H9 (cell line): ENCODE measurements around the gene SUPT20HL1. TPM values are rescaled to one million over a fixed set of nuclear protein-coding genes. Genes with fewer than 3 reads are reported as not detected.
"Not testable (repeated sequence)": the region's sequence is repeated elsewhere in the genome, so short reads cannot be mapped to it uniquely, and the experiment has no call there.

ENCODE experiments used
- DNase-seq: peaks from one replicate; pipeline ENCODE4 v3.0.0-alpha.2; 2017
- H2AFZ ChIP-seq: one replicate; pipeline ENCODE4 v1.6.1; 2013; ENCODE audit warnings: mild to moderate bottlenecking, low read length, control low read depth, moderate library complexity
- H2AK5ac ChIP-seq: 2 replicates; pipeline ENCODE4 v1.6.1; 2013; ENCODE audit warnings: low read length, control low read depth, mixed read lengths; ENCODE audit not compliant: insufficient read length
- H2BK120ac ChIP-seq: one replicate; pipeline ENCODE4 v1.6.1; 2013; ENCODE audit warnings: low read depth, mild to moderate bottlenecking, low read length, control low read depth, inconsistent platforms; ENCODE audit not compliant: poor library complexity, severe bottlenecking
- H2BK12ac ChIP-seq: 2 replicates; pipeline ENCODE4 v1.6.1; 2013; ENCODE audit warnings: low read length, control low read depth, mixed read lengths, low read depth; ENCODE audit not compliant: insufficient read length
- H2BK15ac ChIP-seq: 2 replicates; pipeline ENCODE4 v1.6.1; 2013; ENCODE audit warnings: low read depth, low read length, control low read depth
- H2BK20ac ChIP-seq: one replicate; pipeline ENCODE4 v1.6.1; 2013; ENCODE audit warnings: low read depth, mild to moderate bottlenecking, low read length, control low read depth, inconsistent platforms; ENCODE audit not compliant: poor library complexity, severe bottlenecking
- H2BK5ac ChIP-seq: 2 replicates; pipeline ENCODE4 v1.6.1; 2013; ENCODE audit warnings: low read length, control low read depth, mixed read lengths; ENCODE audit not compliant: insufficient read length
- H3K14ac ChIP-seq: 2 replicates; pipeline ENCODE4 v1.6.1; 2013; ENCODE audit warnings: low read length, control low read depth; ENCODE audit not compliant: insufficient read depth
- H3K18ac ChIP-seq: 2 replicates; pipeline ENCODE4 v1.6.1; 2013; ENCODE audit warnings: low read depth, mild to moderate bottlenecking, mixed read lengths, low read length, control low read depth; ENCODE audit not compliant: insufficient read length
- H3K23ac ChIP-seq: 2 replicates; pipeline ENCODE4 v1.6.1; 2013; ENCODE audit warnings: low read length, control low read depth, mixed read lengths, low read depth; ENCODE audit not compliant: insufficient read length
- H3K23me2 ChIP-seq: 2 replicates; pipeline ENCODE4 v1.6.1; 2013; ENCODE audit warnings: low read depth, mild to moderate bottlenecking, mixed read lengths, low read length, control low read depth; ENCODE audit not compliant: insufficient read length, poor library complexity, severe bottlenecking
- H3K27ac ChIP-seq: 2 replicates; pipeline ENCODE4 v1.5.1; 2013; ENCODE audit warnings: low read length, control low read depth, mixed read lengths, low read depth; ENCODE audit not compliant: insufficient read length
- H3K27me3 ChIP-seq: 2 replicates; pipeline ENCODE4 v1.6.1; 2013; ENCODE audit warnings: low read length, control low read depth, inconsistent platforms; ENCODE audit not compliant: insufficient read depth
- H3K4ac ChIP-seq: 2 replicates; pipeline ENCODE4 v1.6.1; 2013; ENCODE audit warnings: low read depth, mild to moderate bottlenecking, control low read depth, inconsistent platforms, low read length, moderate library complexity
- H3K4me1 ChIP-seq: 2 replicates; pipeline ENCODE4 v1.6.1; 2013; ENCODE audit warnings: low read length, control low read depth, inconsistent platforms; ENCODE audit not compliant: insufficient read depth
- H3K4me2 ChIP-seq: 2 replicates; pipeline ENCODE4 v1.6.1; 2013; ENCODE audit warnings: low read length, control low read depth, mixed read lengths; ENCODE audit not compliant: insufficient read length, insufficient read depth
- H3K56ac ChIP-seq: 2 replicates; pipeline ENCODE4 v1.6.1; 2013; ENCODE audit warnings: low read depth, mild to moderate bottlenecking, mixed read lengths, low read length, control low read depth; ENCODE audit not compliant: insufficient read length
- H3K79me1 ChIP-seq: 2 replicates; pipeline ENCODE4 v1.6.1; 2013; ENCODE audit warnings: low read depth, mild to moderate bottlenecking, moderate library complexity, low read length, control low read depth, inconsistent platforms; ENCODE audit not compliant: insufficient read depth, poor library complexity, severe bottlenecking
- H3K79me2 ChIP-seq: 2 replicates; pipeline ENCODE4 v1.6.1; 2013; ENCODE audit warnings: low read length, control low read depth, inconsistent platforms; ENCODE audit not compliant: insufficient read depth
- H3K9ac ChIP-seq: 2 replicates; pipeline ENCODE4 v1.6.1; 2013; ENCODE audit warnings: low read length, control low read depth, mixed read lengths; ENCODE audit not compliant: insufficient read length; ENCODE audit errors: extremely low read depth
- H3K9me3 ChIP-seq: one replicate; pipeline ENCODE4 v1.6.1; 2013; ENCODE audit warnings: low read depth, low read length, inconsistent platforms; ENCODE audit not compliant: control insufficient read depth
- H3T11ph ChIP-seq: one replicate; pipeline ENCODE4 v1.6.1; 2013; ENCODE audit warnings: mild to moderate bottlenecking, low read length, control low read depth, inconsistent platforms
- H4K20me1 ChIP-seq: one replicate; pipeline ENCODE4 v1.6.1; 2013; ENCODE audit not compliant: control insufficient read depth, insufficient read length, insufficient read depth
- H4K5ac ChIP-seq: 2 replicates; pipeline ENCODE4 v1.6.1; 2013; ENCODE audit warnings: low read depth, mild to moderate bottlenecking, mixed read lengths, low read length, control low read depth; ENCODE audit not compliant: insufficient read length
- H4K8ac ChIP-seq: replicated peaks from 2 replicates; pipeline ENCODE4 v1.6.1; 2013; ENCODE audit warnings: low read length, control low read depth, mixed read lengths, low read depth; ENCODE audit not compliant: insufficient read length
- H4K91ac ChIP-seq: 2 replicates; pipeline ENCODE4 v1.6.1; 2013; ENCODE audit warnings: low read depth, mild to moderate bottlenecking, moderate library complexity, mixed read lengths, low read length, control low read depth; ENCODE audit not compliant: insufficient read length
- H3K27ac Mint-ChIP-seq, 3 experiments: 2 replicates in 2 of 3; 3 replicates in 1 of 3; pipeline ENCODE4 v1.8.0; 2020 to 2021; ENCODE audit warnings: mixed read lengths in 3 of 3, mild to moderate bottlenecking in 1 of 3, moderate library complexity in 1 of 3
- H3K27me3 Mint-ChIP-seq: 2 replicates; pipeline ENCODE4 v1.8.0; 2021; ENCODE audit warnings: low read depth, mild to moderate bottlenecking, moderate library complexity, mixed read lengths
- H3K36me3 Mint-ChIP-seq, 3 experiments: 2 replicates in 2 of 3; 3 replicates in 1 of 3; pipeline ENCODE4 v1.8.0; 2020 to 2021; ENCODE audit warnings: low read depth in 3 of 3, mixed read lengths in 3 of 3; ENCODE audit not compliant: insufficient read depth in 1 of 3
- H3K4me1 Mint-ChIP-seq, 2 experiments: 2 replicates each; pipeline ENCODE4 v1.8.0; 2020; ENCODE audit warnings: mixed read lengths in 2 of 2
- H3K4me3 Mint-ChIP-seq, 2 experiments: 2 replicates in 1 of 2; 3 replicates in 1 of 2; pipeline ENCODE4 v1.8.0; 2020 to 2021; ENCODE audit warnings: mild to moderate bottlenecking in 2 of 2, mixed read lengths in 2 of 2, moderate library complexity in 1 of 2
- H3K9me3 Mint-ChIP-seq, 2 experiments: 2 replicates in 1 of 2; 3 replicates in 1 of 2; pipeline ENCODE4 v1.8.0; 2020; ENCODE audit warnings: mild to moderate bottlenecking in 2 of 2, mixed read lengths in 2 of 2, moderate library complexity in 1 of 2
- WGBS: extraction: QIAGEN DNeasy Blood & Tissue Kit; methylation state at CpG from one replicate; pipeline ENCODE4 v1.1.7; 2013; ENCODE audit warnings: missing lambda C conversion rate, low lambda C conversion rate, mixed read lengths; ENCODE audit not compliant: insufficient read length; ENCODE audit errors: extremely low coverage; 5-methylcytosine and 5-hydroxymethylcytosine counted together
- total RNA-seq: library from RNA; stranded (reverse); gene quantifications from 2 replicates; pipeline ENCODE4 v1.2.1, GENCODE V29; 2021
- TF ChIP-seq, protein P1 (sequence below): fragments of 200-600 bp; sonication (generic); conservative IDR thresholded peaks from 3 replicates; pipeline ENCODE4 v1.8.0; 2021; ENCODE audit warnings: antibody characterized with exemption, mild to moderate bottlenecking

Gene SUPT20HL1
- total RNA-seq, 1 experiment from 2014 or later = not detected

DNA sequence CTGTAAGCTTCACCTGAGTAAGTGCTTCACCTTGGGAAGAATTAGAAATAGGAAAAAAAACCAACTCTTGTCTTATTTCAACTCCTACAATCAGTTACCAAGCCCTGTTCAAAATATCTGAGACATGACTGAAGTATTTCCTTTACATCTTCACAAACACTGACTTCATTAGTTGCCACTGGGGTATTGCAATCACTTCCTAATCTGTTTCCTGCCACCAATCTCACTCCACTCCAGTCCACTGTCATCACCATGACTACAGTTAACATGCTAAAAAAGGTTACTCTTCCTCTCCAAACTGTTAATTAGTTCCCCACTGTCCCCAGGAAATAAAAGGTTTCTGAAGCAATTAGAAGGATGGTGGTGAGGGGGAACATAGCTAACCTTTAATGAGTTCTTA is 3.3 kb upstream of the SUPT20HL1 start:
- TF ChIP-seq, protein P1, sequence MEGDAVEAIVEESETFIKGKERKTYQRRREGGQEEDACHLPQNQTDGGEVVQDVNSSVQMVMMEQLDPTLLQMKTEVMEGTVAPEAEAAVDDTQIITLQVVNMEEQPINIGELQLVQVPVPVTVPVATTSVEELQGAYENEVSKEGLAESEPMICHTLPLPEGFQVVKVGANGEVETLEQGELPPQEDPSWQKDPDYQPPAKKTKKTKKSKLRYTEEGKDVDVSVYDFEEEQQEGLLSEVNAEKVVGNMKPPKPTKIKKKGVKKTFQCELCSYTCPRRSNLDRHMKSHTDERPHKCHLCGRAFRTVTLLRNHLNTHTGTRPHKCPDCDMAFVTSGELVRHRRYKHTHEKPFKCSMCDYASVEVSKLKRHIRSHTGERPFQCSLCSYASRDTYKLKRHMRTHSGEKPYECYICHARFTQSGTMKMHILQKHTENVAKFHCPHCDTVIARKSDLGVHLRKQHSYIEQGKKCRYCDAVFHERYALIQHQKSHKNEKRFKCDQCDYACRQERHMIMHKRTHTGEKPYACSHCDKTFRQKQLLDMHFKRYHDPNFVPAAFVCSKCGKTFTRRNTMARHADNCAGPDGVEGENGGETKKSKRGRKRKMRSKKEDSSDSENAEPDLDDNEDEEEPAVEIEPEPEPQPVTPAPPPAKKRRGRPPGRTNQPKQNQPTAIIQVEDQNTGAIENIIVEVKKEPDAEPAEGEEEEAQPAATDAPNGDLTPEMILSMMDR = no peak
- Histone ChIP-seq H3K9ac (no peak overlapping the region), H4K8ac (no peak overlapping the region), H3K23me2 (no peaks in the 10 kb centered on the region), H3K4me1 (no peaks in the 10 kb centered on the region), H3K79me2 (no peaks in the 10 kb centered on the region), H3K23ac (no peak overlapping the region), H3K4me2 (no peak overlapping the region), H2AK5ac (no peak overlapping the region), H3K9me3 (no peaks in the 10 kb centered on the region), H4K5ac (no peak overlapping the region), H3K4ac (no peak overlapping the region), H2BK20ac (no peak overlapping the region), H2BK15ac (no peak overlapping the region), H3K79me1 (no peaks in the 10 kb centered on the region), H4K20me1 (no peaks in the 10 kb centered on the region), H3K56ac (no peak overlapping the region), H3K14ac (no peak overlapping the region), H3K18ac (no peak overlapping the region), H2BK120ac (no peak overlapping the region), H2AFZ (no peak overlapping the region), H3K27ac (no peak overlapping the region), H3T11ph (no peak overlapping the region), H4K91ac (no peak overlapping the region), H2BK5ac (no peak overlapping the region), H2BK12ac (no peak overlapping the region), H3K27me3 (no peaks in the 10 kb centered on the region)
- H3K27ac Mint-ChIP-seq = no peak overlapping the region
- no peak for DNase-seq
- no peaks in the 10 kb centered on the region; a peak in 1 of 5 replicates for H3K9me3 Mint-ChIP-seq
- no peaks in the 10 kb centered on the region; a peak in 2 of 7 replicates for H3K36me3 Mint-ChIP-seq
- H3K4me1 Mint-ChIP-seq = peaks cover 0 to 6% of the 10 kb centered on the region in 2 experiments; a peak in 2 of 4 replicates
- no peak overlapping the region for H3K4me3 Mint-ChIP-seq
- peaks cover 4% of the 10 kb centered on the region; the same call in 1 of the 2 replicates for H3K27me3 Mint-ChIP-seq

DNA sequence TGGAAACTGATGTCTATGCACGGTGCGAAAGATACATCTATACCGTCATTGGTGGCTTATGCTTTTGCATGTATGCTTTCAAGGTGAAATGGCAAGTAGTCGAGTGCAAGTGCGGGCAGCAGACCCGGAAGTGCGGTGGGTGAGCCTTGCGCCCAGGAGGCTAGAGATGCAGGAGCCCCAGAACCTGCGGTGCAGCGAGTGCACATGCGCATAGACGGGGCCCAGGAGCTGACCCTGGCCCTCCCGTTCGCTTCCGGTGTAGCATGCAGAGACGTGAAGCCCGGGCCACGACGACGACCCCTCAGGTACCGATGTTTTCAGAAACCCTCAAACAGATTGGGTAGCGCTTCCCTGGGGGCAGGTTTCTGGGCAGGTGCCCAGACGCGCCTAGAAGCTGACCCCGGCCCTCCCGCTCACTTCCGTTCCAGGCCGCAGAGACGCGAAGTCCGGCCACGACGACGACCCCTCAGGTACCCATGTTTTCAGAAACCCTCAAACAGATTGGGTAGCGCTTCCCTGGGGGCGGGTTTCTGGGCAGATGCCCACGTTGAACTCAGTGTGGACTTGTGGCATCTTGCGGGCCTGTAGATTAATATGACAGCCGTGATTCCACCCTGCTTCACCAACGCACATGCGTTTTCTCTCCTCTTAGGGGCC is 1.8 kb downstream of the SUPT20HL1 start:
- not testable (repeated sequence) for H3K56ac ChIP-seq, H3K23me2 ChIP-seq, H2BK12ac ChIP-seq, H3K36me3 Mint-ChIP-seq, H3K79me1 ChIP-seq, H4K20me1 ChIP-seq, H4K91ac ChIP-seq, H3K4me1 ChIP-seq, H3K14ac ChIP-seq, H4K8ac ChIP-seq, H3K4ac ChIP-seq, H3K4me3 Mint-ChIP-seq, H3K79me2 ChIP-seq, H3K9me3 Mint-ChIP-seq, H4K5ac ChIP-seq, DNase-seq, H2AK5ac ChIP-seq, H3K27me3 ChIP-seq, H3K27ac ChIP-seq, H3K23ac ChIP-seq, H3K18ac ChIP-seq, H3K27ac Mint-ChIP-seq, H3K4me2 ChIP-seq, H2BK5ac ChIP-seq, H3K9me3 ChIP-seq, H2BK15ac ChIP-seq, H3K27me3 Mint-ChIP-seq, H2BK20ac ChIP-seq, H3K9ac ChIP-seq, H2AFZ ChIP-seq, H2BK120ac ChIP-seq, H3T11ph ChIP-seq
- H3K4me1 Mint-ChIP-seq = peaks cover 16 to 18% of the 10 kb centered on the region in 2 experiments
- WGBS = no CpG with 5 or more reads among the region's 41 CpGs
